A549 (cell line): ENCODE measurements around the gene PDXK. TPM values are rescaled to one million over a fixed set of nuclear protein-coding genes. Genes with fewer than 3 reads are reported as not detected.

Experiments used
- ATAC-seq, 2 experiments: fragments of 200-7000 bp in 1 of 2; fragments of >200 bp in 1 of 2; cut with Nextera tagmentation in 1 of 2; cut with Tn5 transposase in 1 of 2; 3 replicates each; pipeline versions ENCODE4 v1.8.0 to v1.9.1; 2018 to 2020; ENCODE audit warnings: mild to moderate bottlenecking in 1 of 2, moderate library complexity in 1 of 2
- CTCF ChIA-PET: fragments of 300-600 bp; sonication (Branson Sonifier 250); formaldehyde crosslinking; extraction: SDS; loops from one replicate; lab custom pipeline; 2021; ENCODE audit warnings: antibody characterized with exemption, inconsistent platforms; lab: Yijun Ruan, JAX
- POLR2A ChIA-PET: fragments of 350-600 bp; formaldehyde crosslinking; extraction: SDS; loops from one replicate; lab custom pipeline; 2021; ENCODE audit warnings: antibody characterized with exemption, inconsistent platforms; lab: Yijun Ruan, JAX
- DNase-seq, 2 experiments: peaks; one replicate each; pipeline versions ENCODE4 v3.0.0 to v3.0.0-alpha.2; 2011 to 2016; ENCODE audit warnings: low read depth in 1 of 2, low spot score in 1 of 2
- FAIRE-seq: peaks from 2 replicates; lab custom pipeline; 2011; peaks lifted over from hg19 to GRCh38; lab: Jason Lieb, UNC
- H3K27ac ChIP-seq, 2 experiments: fragments of >200 bp; sonication (Bioruptor Twin); formaldehyde crosslinking; 3 replicates each; pipeline ENCODE4 v1.5.1; 2016 to 2017
- H3K4me1 ChIP-seq: fragments of >200 bp; sonication (Bioruptor Twin); formaldehyde crosslinking; 3 replicates; pipeline ENCODE4 v1.6.1; 2016
- H3K4me2 ChIP-seq: fragments of >200 bp; sonication (Bioruptor Twin); formaldehyde crosslinking; 3 replicates; pipeline ENCODE4 v1.6.1; 2016
- H3K4me3 ChIP-seq: fragments of >200 bp; sonication (Bioruptor Twin); formaldehyde crosslinking; 3 replicates; pipeline ENCODE4 v1.5.1; 2016
- H3K9me3 ChIP-seq: fragments of >200 bp; sonication (Bioruptor Twin); formaldehyde crosslinking; 3 replicates; pipeline ENCODE4 v1.6.1; 2016
- BCL3 ChIP-seq: fragments of >200 bp; sonication (Bioruptor Twin); formaldehyde crosslinking; IDR thresholded peaks from 3 replicates; pipeline ENCODE4 v1.6.1; 2016
- BHLHE40 ChIP-seq: IDR thresholded peaks from 2 replicates; pipeline ENCODE4 v1.6.1; 2012; ENCODE audit warnings: low read depth, low read length, inconsistent platforms
- CBX8 ChIP-seq: fragments of 200-600 bp; sonication (generic); IDR thresholded peaks from 2 replicates; pipeline ENCODE4 v1.6.1; 2016
- EHF ChIP-seq: fragments of 250-450 bp; sonication (Bioruptor Pico); IDR thresholded peaks from 2 replicates; pipeline ENCODE4 v1.5.0; 2020; ENCODE audit warnings: mild to moderate bottlenecking
- EHMT2 ChIP-seq: fragments of 200-600 bp; sonication (generic); IDR thresholded peaks from 2 replicates; pipeline ENCODE4 v1.6.1; 2016; ENCODE audit warnings: antibody characterized with exemption, low read depth, mild to moderate bottlenecking, moderate library complexity
- ELK1 ChIP-seq: fragments of 150-350 bp; IDR thresholded peaks from 2 replicates; pipeline ENCODE4 v1.6.1; 2014; ENCODE audit warnings: low read depth, mild to moderate bottlenecking, low read length
- EP300 ChIP-seq, 2 experiments: fragments of >200 bp; sonication (Bioruptor Twin); formaldehyde crosslinking; IDR thresholded peaks; 2 replicates in 1 of 2; 3 replicates in 1 of 2; pipeline ENCODE4 v1.6.1; 2016 to 2017
- ESRRA ChIP-seq: fragments of 150-350 bp; IDR thresholded peaks from 2 replicates; pipeline ENCODE4 v1.6.1; 2014; ENCODE audit warnings: mild to moderate bottlenecking, low read length, borderline replicate concordance
- FOXS1 ChIP-seq: fragments of 250-450 bp; sonication (Bioruptor Pico); IDR thresholded peaks from 2 replicates; pipeline ENCODE4 v1.5.0; 2020; ENCODE audit warnings: mild to moderate bottlenecking, moderate library complexity
- HEYL ChIP-seq: fragments of 250-450 bp; sonication (Bioruptor Pico); IDR thresholded peaks from 2 replicates; pipeline ENCODE4 v1.8.0; 2021; ENCODE audit warnings: mild to moderate bottlenecking, moderate library complexity
- HOXB5 ChIP-seq: fragments of 250-450 bp; sonication (Bioruptor Pico); IDR thresholded peaks from 2 replicates; pipeline ENCODE4 v1.5.0; 2020; ENCODE audit warnings: mild to moderate bottlenecking, moderate library complexity
- MAZ ChIP-seq: fragments of 150-350 bp; IDR thresholded peaks from 2 replicates; pipeline ENCODE4 v1.6.1; 2014; ENCODE audit warnings: antibody characterized with exemption, low read depth, low read length, borderline replicate concordance
- MYC ChIP-seq: IDR thresholded peaks from 2 replicates; pipeline ENCODE4 v1.6.1; 2012; ENCODE audit warnings: mild to moderate bottlenecking, inconsistent platforms, low read length, improper control_type of control experiment, borderline replicate concordance
- NR3C1 ChIP-seq: fragments of >200 bp; sonication (Bioruptor Twin); formaldehyde crosslinking; IDR thresholded peaks from 3 replicates; pipeline ENCODE4 v1.6.1; 2017
- PBX3 ChIP-seq: IDR thresholded peaks from 2 replicates; pipeline ENCODE4 v1.6.1; 2012
- PHF8 ChIP-seq: fragments of 200-600 bp; sonication (generic); IDR thresholded peaks from 2 replicates; pipeline ENCODE4 v1.6.1; 2016; ENCODE audit warnings: low read depth, mild to moderate bottlenecking, antibody characterized with exemption, moderate library complexity, borderline replicate concordance
- RAD21 ChIP-seq, 2 experiments: fragments of >200 bp in 1 of 2; sonication (Bioruptor Twin) in 1 of 2; formaldehyde crosslinking in 1 of 2; IDR thresholded peaks in 1 of 2; conservative IDR thresholded peaks in 1 of 2; 2 replicates in 1 of 2; 3 replicates in 1 of 2; pipeline ENCODE4 v1.6.1; 2012 to 2018; ENCODE audit warnings: inconsistent platforms in 1 of 2
- REST ChIP-seq: fragments of 200-600 bp; sonication (generic); IDR thresholded peaks from 2 replicates; pipeline ENCODE4 v1.6.1; 2016; ENCODE audit warnings: antibody characterized with exemption, mild to moderate bottlenecking, moderate library complexity
- RNF2 ChIP-seq: fragments of 200-600 bp; sonication (generic); IDR thresholded peaks from 2 replicates; pipeline ENCODE4 v1.6.1; 2016; ENCODE audit warnings: low read depth, mild to moderate bottlenecking, antibody characterized with exemption, moderate library complexity, borderline replicate concordance
- TP53 ChIP-seq: fragments of 250-450 bp; sonication (Bioruptor Pico); IDR thresholded peaks from 2 replicates; pipeline ENCODE4 v1.5.0; 2021; ENCODE audit warnings: mild to moderate bottlenecking, moderate library complexity
- ZFP36 ChIP-seq: fragments of 450-650 bp; IDR thresholded peaks from 2 replicates; pipeline ENCODE4 v1.6.1; 2014; ENCODE audit warnings: borderline replicate concordance; ENCODE audit not compliant: partially characterized antibody
- WGBS: methylation state at CpG from one replicate; pipeline ENCODE4 v1.1.6; 2017; ENCODE audit errors: missing lambda C conversion rate; 5-methylcytosine and 5-hydroxymethylcytosine counted together
- polyA plus RNA-seq, 4 experiments: library from polyadenylated mRNA; depleted of rRNA in 3 of 4; stranded (reverse); fragments of >200 nt; fragmentation: RNase III in 1 of 4; extraction: RNeasy Plus Mini Kit Qiagen cat#74134 plus additional on column Dnase treatment in 1 of 4; gene quantifications; 2 replicates in 3 of 4; 3 replicates in 1 of 4; pipeline ENCODE4 v1.2.3, GENCODE V29; 2011 to 2017

The PDXK gene
- polyA plus RNA-seq, 2 of the 4 experiments (the other 2 are of a cell fraction) = 220 to 292 TPM

- ATAC-seq (no peak), FAIRE-seq (no peak), DNase-seq (no peak)
- H3K4me3 ChIP-seq = no peak overlapping the region
- H3K4me1 ChIP-seq = peaks cover 7% of the 10 kb centered on the region; the same call in 1 of the 3 replicates
- peaks cover 2% of the 10 kb centered on the region; the same call in 1 of the 3 replicates for H3K9me3 ChIP-seq
- no peak for TF ChIP-seq HOXB5
- TF ChIP-seq RAD21 (conservative IDR thresholded peaks at IDR 0.05 in 1 of 2, IDR thresholded peaks at IDR 0.05 in 1 of 2) = no peak
- no peak for TF ChIP-seq ESRRA
- TF ChIP-seq PHF8 = no peak
- no peak for TF ChIP-seq FOXS1 (CRISPR knock-in tag)
- TF ChIP-seq REST = no peak
- no peak for TF ChIP-seq EHMT2
- no peak for TF ChIP-seq BCL3
- no peak for TF ChIP-seq RNF2
- TF ChIP-seq CBX8 = no peak
- no peak for TF ChIP-seq HEYL (CRISPR knock-in tag)
- no peak for TF ChIP-seq MYC
- no peak for TF ChIP-seq NR3C1
- TF ChIP-seq BHLHE40 = no peak
- TF ChIP-seq EP300 (IDR thresholded peaks at IDR 0.05) = no peak
- no peak for TF ChIP-seq MAZ
- no peak for TF ChIP-seq ZFP36
- no peak for TF ChIP-seq PBX3
- CTCF ChIA-PET = no interaction called here
- POLR2A ChIA-PET = no interaction called here
- no peak overlapping the region for H3K27ac ChIP-seq
- H3K4me2 ChIP-seq = no peak overlapping the region
- WGBS = 90% methylated on average over 20 of the region's 20 CpGs
Measured at GRCh38 chr21:43669828-43670605, 48.9 kb upstream of the PDXK start.

GRCh38 chr21:43675871-43676270 lies 43.1 kb upstream of the PDXK start:
- CTCF ChIA-PET = interaction anchor here (0.9 kb wide), 1 partner anchor 30 kb away, joined by 3 read pairs; no protein-coding TSS in a partner anchor
- no peak overlapping the region for H3K4me3 ChIP-seq
- H3K27ac ChIP-seq = no peak overlapping the region
- no peak for FAIRE-seq
- WGBS = 91% methylated on average over 3 of the region's 3 CpGs
- ATAC-seq = no peak
- H3K4me2 ChIP-seq = no peak overlapping the region
- DNase-seq = no peak
- no peaks in the 10 kb centered on the region for H3K9me3 ChIP-seq
- TF ChIP-seq ELK1 (no peak), EHF (CRISPR knock-in tag) (no peak), TP53 (CRISPR knock-in tag) (no peak)
- POLR2A ChIA-PET = no interaction called here
- no peaks in the 10 kb centered on the region for H3K4me1 ChIP-seq
